Omental fat pad (tissue), 4 donors: ENCODE measurements around the gene ADSS2. TPM values are rescaled to one million over a fixed set of nuclear protein-coding genes. Genes with fewer than 3 reads are reported as not detected.

ENCODE experiments used
- ATAC-seq: fragments of 150-250 bp; one replicate; pipeline ENCODE4 v1.9.1; 2016; ENCODE audit warnings: mild to moderate bottlenecking, moderate library complexity; ENCODE audit not compliant: low FRiP score
- DNase-seq: peaks from one replicate; pipeline ENCODE4 v3.0.0-alpha.2; 2019; ENCODE audit warnings: low spot score
- total RNA-seq, 4 donors: library from RNA; depleted of rRNA; stranded (reverse); fragments of >200 nt; gene quantifications; one replicate each; pipeline ENCODE4 v1.1.0, GENCODE V29; 2016
- TF ChIP-seq, protein P1 (sequence below), 3 donors: fragments of 450-650 bp; IDR thresholded peaks; one replicate each; pipeline ENCODE4 v1.5.1; 2016 to 2017; ENCODE audit warnings: antibody characterized with exemption in 3 of 3, mild to moderate bottlenecking in 3 of 3, moderate library complexity in 2 of 3

The ADSS2 gene
- total RNA-seq, 4 donors from 2014 or later = 21.3 to 41.4 (median 32.4) TPM

DNA sequence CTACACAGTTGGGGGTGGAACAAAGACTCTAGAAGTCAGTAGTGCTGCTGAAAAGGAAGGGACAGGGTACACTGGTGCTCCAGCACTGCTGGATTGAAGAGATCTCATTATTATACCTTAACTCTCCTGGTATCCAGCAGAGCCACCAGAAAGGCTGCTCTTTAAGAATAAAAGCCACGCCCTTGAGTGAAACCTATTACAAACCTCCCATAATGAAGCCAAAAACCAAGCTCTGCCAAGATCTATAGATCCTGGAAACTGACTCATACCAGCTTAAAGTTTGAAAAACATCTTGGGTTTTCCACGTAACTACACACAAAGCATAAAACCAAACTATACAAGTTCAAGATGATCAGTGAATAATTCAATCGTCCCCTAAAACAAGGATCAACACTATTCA lies 38.0 kb downstream of the ADSS2 start:
- TF ChIP-seq, protein P1, sequence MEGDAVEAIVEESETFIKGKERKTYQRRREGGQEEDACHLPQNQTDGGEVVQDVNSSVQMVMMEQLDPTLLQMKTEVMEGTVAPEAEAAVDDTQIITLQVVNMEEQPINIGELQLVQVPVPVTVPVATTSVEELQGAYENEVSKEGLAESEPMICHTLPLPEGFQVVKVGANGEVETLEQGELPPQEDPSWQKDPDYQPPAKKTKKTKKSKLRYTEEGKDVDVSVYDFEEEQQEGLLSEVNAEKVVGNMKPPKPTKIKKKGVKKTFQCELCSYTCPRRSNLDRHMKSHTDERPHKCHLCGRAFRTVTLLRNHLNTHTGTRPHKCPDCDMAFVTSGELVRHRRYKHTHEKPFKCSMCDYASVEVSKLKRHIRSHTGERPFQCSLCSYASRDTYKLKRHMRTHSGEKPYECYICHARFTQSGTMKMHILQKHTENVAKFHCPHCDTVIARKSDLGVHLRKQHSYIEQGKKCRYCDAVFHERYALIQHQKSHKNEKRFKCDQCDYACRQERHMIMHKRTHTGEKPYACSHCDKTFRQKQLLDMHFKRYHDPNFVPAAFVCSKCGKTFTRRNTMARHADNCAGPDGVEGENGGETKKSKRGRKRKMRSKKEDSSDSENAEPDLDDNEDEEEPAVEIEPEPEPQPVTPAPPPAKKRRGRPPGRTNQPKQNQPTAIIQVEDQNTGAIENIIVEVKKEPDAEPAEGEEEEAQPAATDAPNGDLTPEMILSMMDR (IDR thresholded peaks at IDR 0.05) = no peak
- ATAC-seq = no peak
- no peak for DNase-seq

DNA sequence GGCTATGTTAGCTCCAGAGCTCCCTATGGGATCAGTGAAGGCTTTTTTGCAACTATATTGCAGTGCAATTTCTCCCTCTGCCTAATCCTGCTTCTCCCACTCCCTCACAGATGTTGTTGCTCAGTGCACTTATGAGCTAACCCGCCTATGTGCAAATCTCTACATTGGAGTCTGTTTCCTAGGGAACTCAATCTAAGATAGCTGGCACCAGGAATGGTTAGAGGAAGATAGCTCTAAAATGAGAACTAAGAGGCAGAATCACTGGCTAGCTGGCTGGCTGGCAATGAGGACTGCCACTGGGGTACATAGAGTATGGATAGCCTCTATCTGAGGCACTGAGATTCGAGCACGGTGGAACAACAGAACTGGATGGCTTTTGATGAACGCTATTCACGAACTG lies 39.5 kb downstream of the ADSS2 start:
- ATAC-seq (no peak), DNase-seq (no peak)
- TF ChIP-seq, protein P1 (IDR thresholded peaks at IDR 0.05) = no peak

DNA sequence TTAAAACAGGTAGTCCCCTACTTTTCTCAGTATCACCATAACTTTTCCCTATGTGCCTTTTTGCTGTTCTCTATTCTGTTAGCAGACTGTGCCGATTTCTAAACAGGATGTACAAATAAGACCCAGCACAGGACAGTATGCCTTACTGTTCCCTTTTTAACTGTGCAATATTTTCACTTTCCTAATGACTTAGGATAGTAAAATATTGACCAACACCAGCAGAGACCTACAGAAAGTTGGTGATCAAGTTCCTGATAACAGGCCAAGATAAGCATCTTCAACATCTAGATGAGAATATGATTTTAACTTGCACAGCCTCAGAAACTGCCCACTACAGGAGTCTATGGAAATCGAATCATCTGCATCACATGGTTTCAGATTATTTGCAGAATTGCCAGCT lies 42.0 kb downstream of the ADSS2 start:
- TF ChIP-seq, protein P1 (IDR thresholded peaks at IDR 0.05) = no peak
- ATAC-seq = no peak
- DNase-seq = no peak

DNA sequence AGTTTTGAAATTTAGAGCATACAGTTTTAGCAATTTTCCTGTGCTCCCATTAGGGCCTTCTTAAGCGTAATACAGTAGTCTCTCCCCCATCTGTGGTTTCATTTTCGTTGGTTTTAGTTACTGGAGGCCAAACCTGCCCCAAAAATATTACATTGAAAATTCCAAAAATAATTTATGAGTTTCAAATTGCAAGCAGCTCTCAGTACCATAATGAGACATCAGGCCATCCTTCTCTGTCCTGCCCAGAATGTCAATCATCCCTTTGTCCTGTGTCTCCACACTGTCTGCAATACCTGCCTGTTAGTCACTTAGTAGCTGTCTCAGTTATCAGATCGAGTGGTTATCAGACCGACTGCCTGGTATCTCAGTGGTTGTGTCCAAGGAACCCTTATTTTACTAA lies 45.4 kb downstream of the ADSS2 start:
- TF ChIP-seq, protein P1 (IDR thresholded peaks at IDR 0.05) = no peak
- DNase-seq (no peak), ATAC-seq (no peak)

DNA sequence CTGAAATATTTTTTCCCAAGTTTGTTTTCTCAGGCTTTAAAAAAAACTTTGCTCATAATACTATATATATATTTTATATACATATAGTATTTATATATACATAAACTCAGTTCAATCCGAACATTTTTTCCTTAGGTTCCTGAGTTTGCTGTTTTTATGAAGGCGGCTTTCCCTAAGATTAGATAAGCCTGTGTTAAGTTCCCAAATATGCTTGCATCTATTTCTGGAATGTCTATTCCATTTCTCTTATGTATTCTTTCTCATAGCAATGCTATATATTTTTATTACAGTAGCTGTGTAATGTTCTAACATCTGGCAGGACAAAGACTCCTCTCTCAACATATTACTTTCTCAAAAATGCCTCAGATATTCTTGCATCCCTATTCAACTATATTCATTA lies 45.9 kb downstream of the ADSS2 start:
- TF ChIP-seq, protein P1 (IDR thresholded peaks at IDR 0.05) = no peak
- DNase-seq = no peak
- no peak for ATAC-seq

DNA sequence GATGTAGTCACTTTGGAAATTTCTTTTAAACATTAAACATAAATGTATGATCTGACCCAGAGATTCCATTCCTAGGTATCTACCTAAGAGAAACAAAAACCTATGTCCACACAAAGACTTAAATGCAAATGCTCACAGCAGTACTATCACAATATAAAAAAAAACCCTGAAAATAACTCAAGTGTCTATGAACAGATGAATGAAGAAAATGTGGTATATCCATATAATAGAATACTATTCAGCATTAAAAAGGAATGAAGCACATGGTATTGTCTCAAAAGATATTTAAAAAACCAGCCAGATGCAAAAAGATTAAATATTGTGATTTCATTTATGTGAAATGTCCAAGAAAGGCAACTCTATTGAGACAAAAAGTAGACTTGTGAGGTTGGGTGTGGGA lies 48.3 kb downstream of the ADSS2 start:
- TF ChIP-seq, protein P1 (IDR thresholded peaks at IDR 0.05) = no peak
- DNase-seq = no peak
- no peak for ATAC-seq

DNA sequence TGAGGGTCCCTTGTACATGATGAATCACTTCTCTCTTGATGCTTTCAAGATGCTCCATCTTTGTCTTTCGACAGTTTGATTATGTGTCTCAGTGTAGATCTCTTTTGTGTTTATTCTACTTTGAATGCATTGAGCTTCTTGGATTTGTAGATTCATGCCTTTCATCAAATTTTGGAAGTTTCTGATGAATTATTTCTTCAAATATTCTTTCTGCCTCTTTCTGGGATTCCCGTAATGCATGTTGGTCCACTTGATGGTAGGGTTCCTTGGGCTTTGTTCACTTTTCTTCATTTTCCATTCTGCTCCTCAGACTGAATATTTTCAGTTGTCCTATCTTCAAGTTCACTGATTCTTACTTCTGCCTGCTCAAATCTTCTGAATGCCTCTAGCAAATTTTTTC lies 50.7 kb downstream of the ADSS2 start:
- no peak for ATAC-seq
- DNase-seq = no peak
- TF ChIP-seq, protein P1 (IDR thresholded peaks at IDR 0.05) = no peak
